Keratinocyte (primary cell): ENCODE results near the gene VEZT. TPM values are rescaled to one million over a fixed set of nuclear protein-coding genes. Genes with fewer than 3 reads are reported as not detected.

Source experiments
- DNase-seq: peaks from one replicate; pipeline ENCODE4 v3.0.0-alpha.2; 2011; ENCODE audit warnings: low read depth, missing footprints, low spot score
- FAIRE-seq: peaks from 2 replicates; lab custom pipeline; 2011; peaks lifted over from hg19 to GRCh38; lab: Jason Lieb, UNC
- H2AFZ ChIP-seq: 2 replicates; pipeline ENCODE4 v1.6.0; 2012; ENCODE audit warnings: low read length, control low read depth, inconsistent platforms; ENCODE audit not compliant: control insufficient read depth
- H3K27ac ChIP-seq: 2 replicates; pipeline ENCODE4 v1.5.1; 2011; ENCODE audit warnings: low read length; ENCODE audit not compliant: control insufficient read depth, insufficient read depth
- H3K27me3 ChIP-seq: 3 replicates; pipeline ENCODE4 v1.6.0; 2011; ENCODE audit warnings: low read length; ENCODE audit not compliant: control insufficient read depth, insufficient read depth; ENCODE audit errors: extremely low read depth
- H3K36me3 ChIP-seq, 2 experiments: 2 replicates in 1 of 2; 3 replicates in 1 of 2; pipeline ENCODE4 v1.5.1; 2011; ENCODE audit warnings: low read length in 2 of 2, mild to moderate bottlenecking in 1 of 2; ENCODE audit not compliant: control insufficient read depth in 2 of 2, insufficient read depth in 2 of 2; ENCODE audit errors: extremely low read depth in 1 of 2
- H3K4me1 ChIP-seq: 3 replicates; pipeline ENCODE4 v1.5.1; 2011; ENCODE audit warnings: low read length; ENCODE audit not compliant: control insufficient read depth, insufficient read depth; ENCODE audit errors: extremely low read depth
- H3K4me2 ChIP-seq: 3 replicates; pipeline ENCODE4 v1.6.0; 2011; ENCODE audit warnings: low read depth, low read length; ENCODE audit not compliant: control insufficient read depth, insufficient read depth; ENCODE audit errors: extremely low read depth
- H3K4me3 ChIP-seq, 3 experiments: fragments of 200-600 bp in 1 of 3; sonication (generic) in 1 of 3; 2 replicates in 2 of 3; 3 replicates in 1 of 3; pipeline ENCODE4 v1.5.1; 2011 to 2016; ENCODE audit warnings: low read length in 3 of 3, mild to moderate bottlenecking in 3 of 3, control low read depth in 2 of 3, inconsistent platforms in 1 of 3, low read depth in 1 of 3, mixed read lengths in 1 of 3, mixed run types in 1 of 3, moderate library complexity in 1 of 3; ENCODE audit not compliant: control insufficient read depth in 2 of 3, insufficient read depth in 2 of 3; ENCODE audit errors: extremely low read depth in 1 of 3
- H3K79me2 ChIP-seq: 2 replicates; pipeline ENCODE4 v1.6.0; 2012; ENCODE audit warnings: low read length; ENCODE audit not compliant: control insufficient read depth, insufficient read depth
- H3K9ac ChIP-seq: 3 replicates; pipeline ENCODE4 v1.6.0; 2011; ENCODE audit warnings: low read length; ENCODE audit not compliant: control insufficient read depth, insufficient read depth; ENCODE audit errors: extremely low read depth
- H3K9me1 ChIP-seq: 3 replicates; pipeline ENCODE4 v1.6.0; 2011; ENCODE audit warnings: low read length; ENCODE audit not compliant: control insufficient read depth, insufficient read depth; ENCODE audit errors: extremely low read depth
- H3K9me3 ChIP-seq: 2 replicates; pipeline ENCODE4 v1.5.1; 2012; ENCODE audit warnings: low read depth, low read length; ENCODE audit not compliant: control insufficient read depth
- H4K20me1 ChIP-seq: 3 replicates; pipeline ENCODE4 v1.6.0; 2011; ENCODE audit warnings: low read length; ENCODE audit not compliant: control insufficient read depth, insufficient read depth; ENCODE audit errors: extremely low read depth
- CTCF ChIP-seq, 3 experiments: IDR thresholded peaks in 1 of 3; conservative IDR thresholded peaks in 1 of 3; optimal IDR thresholded peaks in 1 of 3; 2 replicates in 2 of 3; 3 replicates in 1 of 3; pipeline versions ENCODE3 to v1.5.1; 2011; ENCODE audit warnings: low read length in 3 of 3, mild to moderate bottlenecking in 3 of 3, moderate library complexity in 2 of 3, control low read depth in 1 of 3, inconsistent platforms in 1 of 3; ENCODE audit not compliant: insufficient read depth in 2 of 3; ENCODE audit errors: extremely low read depth in 1 of 3
- EZH2 ChIP-seq: IDR thresholded peaks from one replicate; pipeline ENCODE4 v1.6.1; 2012; ENCODE audit warnings: inconsistent platforms, mild to moderate bottlenecking, low read length, moderate library complexity
- dilution Hi-C: fragments of 300-500 bp; cut with MboI; formaldehyde crosslinking; loops from one replicate; pipeline ENCODE4 v1.7.0; 2020; ENCODE audit warnings: low sequenced_read_pairs; ENCODE audit not compliant: extremely low pct_ligation_motif_present
- polyA plus RNA-seq, 5 experiments: library from polyadenylated mRNA; depleted of rRNA in 3 of 5; stranded (reverse) in 3 of 5; stranded (forward) in 1 of 5; unstranded in 1 of 5; fragments of >200 nt; gene quantifications; 1 replicate in 1 of 5; 2 replicates in 3 of 5; 3 replicates in 1 of 5; pipeline versions ENCODE4 v1.2.1 to v1.2.3, GENCODE V29; 2011 to 2012; ENCODE audit warnings: missing spikeins in 2 of 5, low read depth in 1 of 5, low replicate concordance in 1 of 5

Gene VEZT
- polyA plus RNA-seq, 1 donor (not counting 4 experiments of a cell fraction or from before 2014, with no cell fraction given): 169 TPM

GRCh38 chr12:95286713-95287112, 69.1 kb downstream of the VEZT start:
- no peak for TF ChIP-seq EZH2
- TF ChIP-seq CTCF (optimal IDR thresholded peaks at IDR 0.05 in 1 of 3, IDR thresholded peaks at IDR 0.05 in 1 of 3, conservative IDR thresholded peaks at IDR 0.05 in 1 of 3; ENCODE audit: extremely low read depth in 1 of 3, insufficient read depth in 2 of 3, low read length in 3 of 3): no peak
- Histone ChIP-seq H3K36me3 (peaks cover 25 to 27% of the 10 kb centered on the region in 2 experiments), H3K9me3 (no peaks in the 10 kb centered on the region), H3K27me3 (no peaks in the 10 kb centered on the region), H3K79me2 (no peaks in the 10 kb centered on the region), H4K20me1 (no peaks in the 10 kb centered on the region), H3K4me2 (no peak overlapping the region), H3K4me3 (no peak overlapping the region), H3K4me1 (no peaks in the 10 kb centered on the region), H3K27ac (no peak overlapping the region), H3K9me1 (no peaks in the 10 kb centered on the region), H3K9ac (no peak overlapping the region), H2AFZ (no peak overlapping the region)
- dilution Hi-C loops: no loop called here
- DNase-seq (no peak), FAIRE-seq (no peak)

GRCh38 chr12:95291501-95291900, 73.9 kb downstream of the VEZT start:
- Histone ChIP-seq H3K9me3 (no peaks in the 10 kb centered on the region), H3K9ac (no peak overlapping the region), H3K27me3 (no peaks in the 10 kb centered on the region), H3K27ac (no peak overlapping the region), H2AFZ (no peak overlapping the region), H3K4me2 (no peak overlapping the region), H3K4me3 (no peak overlapping the region), H3K79me2 (no peaks in the 10 kb centered on the region), H3K9me1 (no peaks in the 10 kb centered on the region), H3K36me3 (peaks cover 15 to 17% of the 10 kb centered on the region in 2 experiments), H4K20me1 (no peaks in the 10 kb centered on the region), H3K4me1 (no peaks in the 10 kb centered on the region)
- FAIRE-seq: no peak
- DNase-seq: no peak
- dilution Hi-C loops: no loop called here
- no peak for TF ChIP-seq CTCF (optimal IDR thresholded peaks at IDR 0.05 in 1 of 3, IDR thresholded peaks at IDR 0.05 in 1 of 3, conservative IDR thresholded peaks at IDR 0.05 in 1 of 3; ENCODE audit: extremely low read depth in 1 of 3, insufficient read depth in 2 of 3, low read length in 3 of 3)
- no peak for TF ChIP-seq EZH2
